Vagina (tissue), 2 donors: ENCODE data around the gene ARL5B. TPM values are rescaled to one million over a fixed set of nuclear protein-coding genes. Genes with fewer than 3 reads are reported as not detected.
A peak's percentile ranks its signal among the peaks of the same experiment; 100 is the strongest.

Experiments used
- DNase-seq, 2 donors: peaks; one replicate each; pipeline ENCODE4 v3.0.0-alpha.2; 2017; ENCODE audit errors: extremely low spot score in 2 of 2
- H3K27ac ChIP-seq: fragments of 200-600 bp; sonication (generic); one replicate; pipeline ENCODE4 v1.5.1; 2019
- H3K27me3 ChIP-seq: fragments of 200-600 bp; sonication (generic); one replicate; pipeline ENCODE4 v1.5.1; 2019
- H3K36me3 ChIP-seq, 2 donors: fragments of 200-600 bp; sonication (generic); one replicate each; pipeline ENCODE4 v1.5.1; 2017 to 2019
- H3K4me1 ChIP-seq: fragments of 200-600 bp; sonication (generic); one replicate; pipeline ENCODE4 v1.5.1; 2019
- H3K4me3 ChIP-seq, 2 donors: fragments of 200-600 bp; sonication (generic); 1 replicate in 1 of 2; 2 replicates in 1 of 2; pipeline ENCODE4 v1.5.1; 2016 to 2019
- H3K9me3 ChIP-seq: fragments of 200-600 bp; sonication (generic); one replicate; pipeline ENCODE4 v1.5.1; 2019
- CTCF ChIP-seq, 3 experiments: fragments of 450-650 bp in 2 of 3; fragments of 200-600 bp in 1 of 3; sonication (generic) in 1 of 3; IDR thresholded peaks; one replicate each; pipeline ENCODE4 v1.5.1; 2017 to 2019; ENCODE audit warnings: antibody characterized with exemption in 3 of 3, mild to moderate bottlenecking in 2 of 3, moderate library complexity in 2 of 3
- POLR2A ChIP-seq, 2 donors: fragments of 450-650 bp; IDR thresholded peaks; one replicate each; pipeline ENCODE4 v1.6.1; 2017; ENCODE audit warnings: antibody characterized with exemption in 2 of 2, mild to moderate bottlenecking in 2 of 2, moderate library complexity in 2 of 2
- POLR2AphosphoS5 ChIP-seq, 2 donors: sonication (generic); formaldehyde crosslinking; IDR thresholded peaks; one replicate each; pipeline ENCODE4 v1.9.0; 2017; ENCODE audit warnings: antibody characterized with exemption in 2 of 2, mild to moderate bottlenecking in 2 of 2, low read depth in 1 of 2; ENCODE audit not compliant: insufficient read depth in 1 of 2
- intact Hi-C: fragments of 100-400 bp; cut with DNase I; formaldehyde crosslinking; loops from one replicate; pipeline ENCODE4 v1.15.1; 2023
- total RNA-seq: library from RNA; depleted of rRNA; stranded (reverse); fragments of >200 nt; gene quantifications from one replicate; pipeline ENCODE4 v1.2.3, GENCODE V29; 2016

ARL5B gene
- total RNA-seq, 1 donor from 2014 or later: 11.8 TPM

GRCh38 chr10:18699849-18700840 lies 40.9 kb downstream of the ARL5B start:
- Histone ChIP-seq H3K9me3 (no peaks in the 10 kb centered on the region), H3K27ac (no peak overlapping the region), H3K27me3 (no peaks in the 10 kb centered on the region), H3K4me3 (no peak overlapping the region), H3K36me3 (no peaks in the 10 kb centered on the region), H3K4me1 (no peaks in the 10 kb centered on the region)
- no peak for DNase-seq
- intact Hi-C loops: no loop called here
- TF ChIP-seq POLR2AphosphoS5 (IDR thresholded peaks at IDR 0.05; ENCODE audit: insufficient read depth in 1 of 2, low read depth in 1 of 2) (no peak), POLR2A (IDR thresholded peaks at IDR 0.05) (no peak), CTCF (IDR thresholded peaks at IDR 0.05) (no peak)

- Histone ChIP-seq H3K27me3 (no peaks in the 10 kb centered on the region), H3K36me3 (no peaks in the 10 kb centered on the region), H3K27ac (no peak overlapping the region), H3K4me1 (no peaks in the 10 kb centered on the region), H3K9me3 (no peaks in the 10 kb centered on the region), H3K4me3 (no peak overlapping the region)
- intact Hi-C loops: no loop called here
- DNase-seq: no peak
- no peak for TF ChIP-seq POLR2AphosphoS5 (IDR thresholded peaks at IDR 0.05; ENCODE audit: insufficient read depth in 1 of 2, low read depth in 1 of 2)
- TF ChIP-seq CTCF (IDR thresholded peaks at IDR 0.05): no peak
- TF ChIP-seq POLR2A (IDR thresholded peaks at IDR 0.05): no peak
These were observed 44.3 kb downstream of the ARL5B start for GRCh38 chr10:18703521-18703920.

- no peak for TF ChIP-seq POLR2AphosphoS5 (IDR thresholded peaks at IDR 0.05; ENCODE audit: insufficient read depth in 1 of 2, low read depth in 1 of 2)
- TF ChIP-seq POLR2A (IDR thresholded peaks at IDR 0.05): no peak
- no peak for TF ChIP-seq CTCF (IDR thresholded peaks at IDR 0.05)
- Histone ChIP-seq H3K27ac (no peak overlapping the region), H3K4me1 (peaks cover 8% of the 10 kb centered on the region), H3K9me3 (no peaks in the 10 kb centered on the region), H3K36me3 (no peaks in the 10 kb centered on the region), H3K27me3 (no peaks in the 10 kb centered on the region), H3K4me3 (no peak overlapping the region)
- no peak for DNase-seq
- intact Hi-C loops: no loop called here
These were observed 51.0 kb downstream of the ARL5B start for GRCh38 chr10:18710201-18710653.

- intact Hi-C loops: no loop called here
- no peaks in the 10 kb centered on the region for H3K9me3 ChIP-seq
- H3K36me3 ChIP-seq: no peaks in the 10 kb centered on the region
- H3K4me3 ChIP-seq: no peak overlapping the region
- no peak overlapping the region for H3K27ac ChIP-seq
- DNase-seq: no peak
- H3K4me1 ChIP-seq: peaks cover 8% of the 10 kb centered on the region
- TF ChIP-seq CTCF (IDR thresholded peaks at IDR 0.05) (no peak), POLR2A (IDR thresholded peaks at IDR 0.05) (no peak), POLR2AphosphoS5 (IDR thresholded peaks at IDR 0.05; ENCODE audit: insufficient read depth in 1 of 2, low read depth in 1 of 2) (peak; percentile 31 to 77)
- H3K27me3 ChIP-seq: no peaks in the 10 kb centered on the region
These were observed 53.8 kb downstream of the ARL5B start for GRCh38 chr10:18713077-18713476.

- intact Hi-C loops: no loop called here
- H3K27ac ChIP-seq: no peak overlapping the region
- TF ChIP-seq CTCF (IDR thresholded peaks at IDR 0.05) (no peak), POLR2A (IDR thresholded peaks at IDR 0.05) (no peak), POLR2AphosphoS5 (IDR thresholded peaks at IDR 0.05; ENCODE audit: insufficient read depth in 1 of 2, low read depth in 1 of 2) (no peak)
- H3K36me3 ChIP-seq: no peaks in the 10 kb centered on the region
- DNase-seq: no peak
- no peaks in the 10 kb centered on the region for H3K9me3 ChIP-seq
- no peaks in the 10 kb centered on the region for H3K27me3 ChIP-seq
- no peaks in the 10 kb centered on the region for H3K4me1 ChIP-seq
- no peak overlapping the region for H3K4me3 ChIP-seq
These were observed 59.8 kb downstream of the ARL5B start for GRCh38 chr10:18718991-18719390.
